BJ (cell line): Measurements from ENCODE around the gene ELF3. TPM values are rescaled to one million over a fixed set of nuclear protein-coding genes. Genes with fewer than 3 reads are reported as not detected.
"Not testable (repeated sequence)": the region's sequence is repeated elsewhere in the genome, so short reads cannot be mapped to it uniquely, and the experiment has no call there.

Experiments used
- CTCF ChIA-PET: fragments of 350-600 bp; formaldehyde crosslinking; extraction: SDS; loops from one replicate; lab custom pipeline; 2021; ENCODE audit warnings: antibody characterized with exemption, inconsistent platforms; lab: Yijun Ruan, JAX
- POLR2A ChIA-PET: fragments of 300-600 bp; sonication (Branson Sonifier 250); formaldehyde crosslinking; extraction: SDS; loops from one replicate; lab custom pipeline; 2021; ENCODE audit warnings: antibody characterized with exemption; lab: Charles Lee
- DNase-seq: peaks from one replicate; pipeline ENCODE4 v3.0.0-alpha.2; 2011; ENCODE audit warnings: low read depth
- H3K27me3 ChIP-seq: 2 replicates; pipeline ENCODE4 v1.6.0; 2011; ENCODE audit warnings: low read length; ENCODE audit not compliant: control insufficient read depth, insufficient read depth
- H3K36me3 ChIP-seq: 2 replicates; pipeline ENCODE4 v1.5.1; 2011; ENCODE audit warnings: low read length; ENCODE audit not compliant: control insufficient read depth, insufficient read depth
- H3K4me3 ChIP-seq: 2 replicates; pipeline ENCODE4 v1.5.1; 2011; ENCODE audit warnings: low read depth, mild to moderate bottlenecking, control low read depth, low read length
- polyA plus RNA-seq: library from polyadenylated mRNA; depleted of rRNA; stranded (reverse); fragments of >200 nt; gene quantifications from 2 replicates; pipeline ENCODE4 v1.2.3, GENCODE V29; 2011
- TF ChIP-seq, protein P1 (sequence below): IDR thresholded peaks from 2 replicates; pipeline ENCODE4 v1.5.1; 2011; ENCODE audit warnings: low read depth, mild to moderate bottlenecking, control low read depth, inconsistent platforms, low read length, moderate library complexity; ENCODE audit not compliant: insufficient read depth

The ELF3 gene
- polyA plus RNA-seq, 1 experiment = 0.21 TPM

GRCh38 chr1:202056644-202057334 is 46.4 kb downstream of the ELF3 start:
- TF ChIP-seq, protein P1, sequence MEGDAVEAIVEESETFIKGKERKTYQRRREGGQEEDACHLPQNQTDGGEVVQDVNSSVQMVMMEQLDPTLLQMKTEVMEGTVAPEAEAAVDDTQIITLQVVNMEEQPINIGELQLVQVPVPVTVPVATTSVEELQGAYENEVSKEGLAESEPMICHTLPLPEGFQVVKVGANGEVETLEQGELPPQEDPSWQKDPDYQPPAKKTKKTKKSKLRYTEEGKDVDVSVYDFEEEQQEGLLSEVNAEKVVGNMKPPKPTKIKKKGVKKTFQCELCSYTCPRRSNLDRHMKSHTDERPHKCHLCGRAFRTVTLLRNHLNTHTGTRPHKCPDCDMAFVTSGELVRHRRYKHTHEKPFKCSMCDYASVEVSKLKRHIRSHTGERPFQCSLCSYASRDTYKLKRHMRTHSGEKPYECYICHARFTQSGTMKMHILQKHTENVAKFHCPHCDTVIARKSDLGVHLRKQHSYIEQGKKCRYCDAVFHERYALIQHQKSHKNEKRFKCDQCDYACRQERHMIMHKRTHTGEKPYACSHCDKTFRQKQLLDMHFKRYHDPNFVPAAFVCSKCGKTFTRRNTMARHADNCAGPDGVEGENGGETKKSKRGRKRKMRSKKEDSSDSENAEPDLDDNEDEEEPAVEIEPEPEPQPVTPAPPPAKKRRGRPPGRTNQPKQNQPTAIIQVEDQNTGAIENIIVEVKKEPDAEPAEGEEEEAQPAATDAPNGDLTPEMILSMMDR = no peak
- Histone ChIP-seq H3K4me3 (no peak overlapping the region), H3K36me3 (no peaks in the 10 kb centered on the region), H3K27me3 (no peaks in the 10 kb centered on the region)
- DNase-seq = no peak
- ChIA-PET POLR2A (no interaction called here), CTCF (interaction anchor here (1.0 kb wide), 1 partner anchor 40 kb away, joined by 4 read pairs; no protein-coding TSS in a partner anchor)

- POLR2A ChIA-PET, H3K36me3 ChIP-seq, H3K27me3 ChIP-seq, H3K4me3 ChIP-seq, DNase-seq: not testable (repeated sequence)
- CTCF ChIA-PET = interaction anchor here (1.3 kb wide), 1 partner anchor 64 kb away, joined by 4 read pairs; no protein-coding TSS in a partner anchor
These were observed 46.9 kb downstream of the ELF3 start for GRCh38 chr1:202057335-202057704.

- ChIA-PET POLR2A (no interaction called here), CTCF (interaction anchor here (1.3 kb wide), 1 partner anchor 63 kb away, joined by 4 read pairs; no protein-coding TSS in a partner anchor)
- TF ChIP-seq, protein P1 = no peak
- no peaks in the 10 kb centered on the region for H3K36me3 ChIP-seq
- no peaks in the 10 kb centered on the region for H3K27me3 ChIP-seq
- no peak overlapping the region for H3K4me3 ChIP-seq
- DNase-seq = no peak
These were observed 47.9 kb downstream of the ELF3 start for GRCh38 chr1:202058001-202058908.

DNA sequence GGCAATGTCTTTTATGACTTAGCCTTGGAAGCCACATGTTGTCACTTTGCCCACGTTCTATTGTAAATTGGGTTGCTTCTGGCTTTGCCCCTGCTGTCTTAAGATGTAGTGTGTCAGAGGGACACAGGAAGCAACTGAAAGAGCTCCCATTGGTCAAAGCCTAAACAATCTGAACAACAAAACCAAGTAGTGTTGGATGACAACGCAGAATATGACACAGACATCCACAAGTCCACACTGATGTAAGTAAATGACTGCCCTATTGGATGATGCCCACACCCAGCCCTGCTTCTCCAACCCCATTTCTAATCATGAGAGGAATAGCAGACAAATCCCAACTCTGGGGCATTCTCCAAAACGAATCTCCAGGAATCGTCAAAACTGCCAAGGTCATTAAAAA is 50.7 kb downstream of the ELF3 start:
- no peak for DNase-seq
- H3K36me3 ChIP-seq = no peaks in the 10 kb centered on the region
- TF ChIP-seq, protein P1 = no peak
- ChIA-PET POLR2A (no interaction called here), CTCF (no interaction called here)
- H3K4me3 ChIP-seq = no peak overlapping the region
- no peaks in the 10 kb centered on the region; the same call in 1 of the 2 replicates for H3K27me3 ChIP-seq

- H3K27me3 ChIP-seq, H3K36me3 ChIP-seq, POLR2A ChIA-PET, DNase-seq, CTCF ChIA-PET, H3K4me3 ChIP-seq: not testable (repeated sequence)
These were observed 51.4 kb downstream of the ELF3 start for GRCh38 chr1:202061787-202062186.

DNA sequence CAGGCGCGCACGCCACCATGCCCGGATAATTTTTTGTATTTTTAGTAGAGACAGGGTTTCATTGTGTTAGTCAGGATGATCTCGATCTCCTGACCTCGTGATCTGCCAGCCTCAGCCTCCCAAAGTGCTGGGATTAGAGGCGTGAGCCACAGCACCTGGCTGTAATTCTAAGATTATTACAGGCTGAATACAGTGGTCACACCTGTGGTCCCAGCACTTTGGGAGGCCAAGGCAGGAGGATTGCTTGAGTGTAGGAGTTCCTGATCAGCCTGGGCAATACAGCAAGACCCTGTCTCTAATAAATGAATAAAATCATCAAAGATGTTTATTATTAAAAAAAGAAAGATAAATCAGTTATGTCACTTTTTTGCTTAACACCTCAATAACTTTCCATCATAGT is 52.2 kb downstream of the ELF3 start:
- H3K36me3 ChIP-seq, H3K4me3 ChIP-seq, CTCF ChIA-PET, POLR2A ChIA-PET, H3K27me3 ChIP-seq, DNase-seq: not testable (repeated sequence)
